PFSK-1 (cell line): ENCODE data around the gene FAM3C.

Source experiments
- FOXP2 ChIP-seq: optimal IDR thresholded peaks from 2 replicates; pipeline ENCODE3; 2011; ENCODE audit warnings: borderline replicate concordance, control low read depth, inconsistent platforms; ENCODE audit not compliant: insufficient read depth; ENCODE audit errors: extremely low read length, extremely low read depth
- POLR2AphosphoS5 ChIP-seq: IDR thresholded peaks from 2 replicates; pipeline ENCODE4 v1.6.1; 2012; ENCODE audit warnings: low read depth, mild to moderate bottlenecking, control low read depth, low read length, moderate library complexity
- REST ChIP-seq, 2 experiments: IDR thresholded peaks; 2 replicates each; pipeline versions ENCODE4 v1.6.1 to v1.8.0; 2011 to 2012; ENCODE audit warnings: low read depth in 2 of 2, low read length in 2 of 2, control low read depth in 1 of 2, inconsistent platforms in 1 of 2, mild to moderate bottlenecking in 1 of 2, moderate library complexity in 1 of 2; ENCODE audit not compliant: insufficient read depth in 1 of 2
- SIN3A ChIP-seq: IDR thresholded peaks from 2 replicates; pipeline ENCODE4 v1.6.1; 2012; ENCODE audit warnings: mild to moderate bottlenecking, low read length, moderate library complexity, borderline replicate concordance; ENCODE audit not compliant: insufficient read depth
- TAF1 ChIP-seq: IDR thresholded peaks from 2 replicates; pipeline ENCODE4 v1.6.1; 2012; ENCODE audit warnings: low read length, control low read depth, borderline replicate concordance; ENCODE audit not compliant: insufficient read depth

Gene FAM3C

GRCh38 chr7:121429798-121430197 lies 33.7 kb upstream of the FAM3C start:
- TF ChIP-seq FOXP2 (no peak), SIN3A (no peak)

DNA sequence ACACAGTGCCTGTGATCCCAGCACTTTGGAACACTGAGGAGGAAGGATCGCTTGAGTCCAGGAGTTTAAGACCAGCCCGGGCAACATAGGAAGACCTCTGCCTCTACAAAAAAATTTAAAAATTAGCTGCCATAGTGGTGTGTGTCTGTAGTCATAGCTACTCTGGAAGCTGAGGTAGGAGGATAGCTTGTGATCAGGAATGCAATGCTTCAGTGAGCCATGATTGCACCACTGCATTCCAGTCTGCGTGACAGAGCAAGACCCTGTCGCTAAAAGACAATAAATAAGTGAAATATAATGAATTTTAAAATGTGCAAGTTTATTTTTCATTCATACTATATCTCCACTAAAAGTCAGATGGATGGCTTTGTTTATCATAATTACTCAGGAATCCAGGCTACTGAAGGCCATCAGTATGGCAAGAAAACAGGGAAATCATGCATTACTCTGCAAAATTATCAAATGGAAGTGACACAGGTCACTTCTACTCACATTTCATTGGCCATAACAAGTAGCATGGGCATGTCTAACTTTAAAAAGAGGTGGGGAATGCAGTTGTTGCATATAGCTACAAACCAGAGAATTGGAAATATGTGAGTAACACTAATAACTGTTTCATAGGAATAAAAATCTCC lies 32.9 kb upstream of the FAM3C start:
- TF ChIP-seq TAF1: no peak
- no peak for TF ChIP-seq REST (IDR thresholded peaks at IDR 0.05; ENCODE audit: insufficient read depth in 1 of 2, low read depth in 2 of 2, low read length in 2 of 2)
- no peak for TF ChIP-seq POLR2AphosphoS5
- TF ChIP-seq SIN3A: no peak
- TF ChIP-seq FOXP2: no peak

GRCh38 chr7:121420976-121421375 lies 24.9 kb upstream of the FAM3C start:
- no peak for TF ChIP-seq SIN3A

DNA sequence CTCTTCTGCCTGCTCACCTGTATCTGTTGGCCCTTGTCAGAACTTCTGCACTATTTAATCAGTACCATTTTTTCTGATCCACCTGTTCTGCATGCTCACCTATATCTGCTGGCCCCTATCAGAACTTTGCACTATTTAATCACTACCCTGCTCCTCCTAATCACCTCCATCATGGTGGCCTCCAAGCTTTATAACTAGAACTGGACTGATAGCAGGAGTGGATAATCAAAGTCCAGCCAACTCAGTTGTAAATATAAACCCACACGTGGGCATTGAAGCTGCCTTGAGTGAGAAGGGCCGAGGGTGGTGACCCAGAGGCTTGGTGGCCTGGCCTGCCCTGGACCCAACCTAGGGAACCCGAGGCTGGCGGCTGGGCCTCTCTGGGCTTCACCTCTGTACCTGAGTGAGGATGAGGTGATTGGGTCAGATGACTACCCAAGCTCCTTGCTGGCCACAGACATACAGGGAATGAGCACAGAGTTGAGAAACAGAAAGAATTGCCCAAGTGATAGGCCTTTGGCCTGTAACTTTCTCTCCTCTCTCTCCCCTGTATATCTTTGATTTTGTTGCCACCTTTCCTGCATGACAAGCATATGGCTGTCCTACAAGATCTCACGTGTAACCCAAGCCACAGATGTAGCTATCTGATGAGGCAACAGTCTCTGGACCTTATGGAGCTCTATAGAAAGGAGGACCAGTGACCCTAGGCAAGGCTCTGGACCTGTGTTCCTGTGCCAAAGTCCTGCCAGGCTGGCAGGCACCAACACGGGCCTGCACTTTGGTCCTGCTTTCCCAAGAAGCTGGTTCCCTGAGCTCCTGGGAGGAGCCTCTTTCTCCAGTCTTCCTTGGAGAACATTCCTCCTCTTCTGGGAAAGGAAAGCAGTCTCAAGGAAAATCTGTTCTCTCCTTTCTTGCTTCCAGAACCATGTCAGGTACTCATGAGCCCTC lies 23.4 kb upstream of the FAM3C start:
- no peak for TF ChIP-seq TAF1
- no peak for TF ChIP-seq FOXP2
- no peak for TF ChIP-seq SIN3A
- TF ChIP-seq REST (IDR thresholded peaks at IDR 0.05; ENCODE audit: insufficient read depth in 1 of 2, low read depth in 2 of 2, low read length in 2 of 2): no peak
- TF ChIP-seq POLR2AphosphoS5: no peak

DNA sequence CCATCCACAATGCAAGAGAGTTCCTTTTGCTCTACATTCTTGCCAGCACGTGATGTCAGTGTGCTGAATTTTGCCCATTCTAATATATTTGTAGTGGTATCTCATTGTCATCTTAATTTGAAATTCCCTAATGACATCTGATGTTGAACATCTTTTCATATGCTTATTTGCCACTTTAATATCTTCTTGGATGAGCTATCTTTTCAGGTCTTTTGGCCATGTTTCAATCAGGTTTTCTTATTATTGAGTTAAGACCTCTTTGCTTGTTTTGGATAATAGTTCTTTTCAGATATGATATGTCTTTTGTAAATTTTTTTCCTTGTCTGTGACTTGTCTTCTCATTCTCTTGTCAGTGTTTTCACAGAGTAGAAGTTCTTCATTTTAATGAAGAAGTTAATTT lies 20.4 kb upstream of the FAM3C start:
- no peak for TF ChIP-seq SIN3A
- no peak for TF ChIP-seq TAF1
- no peak for TF ChIP-seq REST (IDR thresholded peaks at IDR 0.05; ENCODE audit: insufficient read depth in 1 of 2, low read depth in 2 of 2, low read length in 2 of 2)
- no peak for TF ChIP-seq FOXP2
- TF ChIP-seq POLR2AphosphoS5: no peak

DNA sequence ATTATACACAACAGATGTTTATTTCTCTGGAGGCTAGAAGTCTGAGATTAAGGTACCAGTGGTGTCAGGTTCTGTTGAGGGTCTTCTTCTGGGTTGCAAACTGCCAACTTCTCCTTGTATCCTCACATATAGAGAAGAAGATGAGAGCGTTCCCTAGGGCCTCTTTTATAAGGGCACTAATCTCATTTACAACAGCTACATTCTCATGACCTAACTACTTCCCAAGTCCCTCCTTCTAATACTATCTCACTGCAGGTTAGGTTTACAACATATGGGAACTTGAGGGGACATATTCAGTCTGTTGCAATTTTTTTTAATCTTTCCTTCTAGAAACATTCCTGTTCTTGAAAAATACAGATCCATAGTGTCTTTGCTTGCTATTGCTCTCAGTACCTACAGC lies 18.3 kb upstream of the FAM3C start:
- no peak for TF ChIP-seq SIN3A
- TF ChIP-seq POLR2AphosphoS5: no peak
- TF ChIP-seq REST (IDR thresholded peaks at IDR 0.05; ENCODE audit: insufficient read depth in 1 of 2, low read depth in 2 of 2, low read length in 2 of 2): no peak
- no peak for TF ChIP-seq FOXP2
- TF ChIP-seq TAF1: no peak
